Stimulated activated CD4-positive, alpha-beta T cell treated with anti-CD3 and anti-CD28 coated beads, Interleukin-12 subunit alpha, Interleukin-12 subunit beta, amount 100 ng/mL, for 24 hours (primary cell): Measurements from ENCODE around the gene P2RY6.

Source experiments
- DNase-seq, 2 experiments: peaks; one replicate each; pipeline ENCODE4 v3.0.0-alpha.2; 2020; ENCODE audit warnings: low read depth in 2 of 2

The P2RY6 gene

DNA sequence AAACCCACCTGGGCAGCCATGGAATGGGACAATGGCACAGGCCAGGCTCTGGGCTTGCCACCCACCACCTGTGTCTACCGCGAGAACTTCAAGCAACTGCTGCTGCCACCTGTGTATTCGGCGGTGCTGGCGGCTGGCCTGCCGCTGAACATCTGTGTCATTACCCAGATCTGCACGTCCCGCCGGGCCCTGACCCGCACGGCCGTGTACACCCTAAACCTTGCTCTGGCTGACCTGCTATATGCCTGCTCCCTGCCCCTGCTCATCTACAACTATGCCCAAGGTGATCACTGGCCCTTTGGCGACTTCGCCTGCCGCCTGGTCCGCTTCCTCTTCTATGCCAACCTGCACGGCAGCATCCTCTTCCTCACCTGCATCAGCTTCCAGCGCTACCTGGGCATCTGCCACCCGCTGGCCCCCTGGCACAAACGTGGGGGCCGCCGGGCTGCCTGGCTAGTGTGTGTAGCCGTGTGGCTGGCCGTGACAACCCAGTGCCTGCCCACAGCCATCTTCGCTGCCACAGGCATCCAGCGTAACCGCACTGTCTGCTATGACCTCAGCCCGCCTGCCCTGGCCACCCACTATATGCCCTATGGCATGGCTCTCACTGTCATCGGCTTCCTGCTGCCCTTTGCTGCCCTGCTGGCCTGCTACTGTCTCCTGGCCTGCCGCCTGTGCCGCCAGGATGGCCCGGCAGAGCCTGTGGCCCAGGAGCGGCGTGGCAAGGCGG lies 24.5 kb downstream of the P2RY6 start:
- DNase-seq, result no peak

DNA sequence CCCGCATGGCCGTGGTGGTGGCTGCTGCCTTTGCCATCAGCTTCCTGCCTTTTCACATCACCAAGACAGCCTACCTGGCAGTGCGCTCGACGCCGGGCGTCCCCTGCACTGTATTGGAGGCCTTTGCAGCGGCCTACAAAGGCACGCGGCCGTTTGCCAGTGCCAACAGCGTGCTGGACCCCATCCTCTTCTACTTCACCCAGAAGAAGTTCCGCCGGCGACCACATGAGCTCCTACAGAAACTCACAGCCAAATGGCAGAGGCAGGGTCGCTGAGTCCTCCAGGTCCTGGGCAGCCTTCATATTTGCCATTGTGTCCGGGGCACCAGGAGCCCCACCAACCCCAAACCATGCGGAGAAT lies 25.1 kb downstream of the P2RY6 start:
- DNase-seq, result no peak

DNA sequence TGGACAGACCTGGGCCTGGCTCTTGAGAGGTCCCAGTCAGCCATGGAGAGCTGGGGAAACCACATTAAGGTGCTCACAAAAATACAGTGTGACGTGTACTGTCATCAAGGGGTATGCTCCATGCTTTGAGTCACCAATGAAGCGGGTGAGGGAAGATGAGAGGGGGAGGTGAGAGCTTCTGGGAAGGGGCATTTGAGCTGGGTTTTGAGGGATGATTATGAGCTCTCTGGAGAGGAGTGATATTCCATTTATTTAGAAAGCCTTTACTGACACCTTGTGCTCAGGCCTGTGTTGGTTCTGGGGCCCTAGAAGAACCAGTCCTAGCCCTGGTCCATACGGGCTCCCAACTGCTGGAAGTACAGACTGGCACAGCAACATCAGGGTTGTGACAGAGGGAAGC lies 25.6 kb downstream of the P2RY6 start:
- no peak for DNase-seq

DNA sequence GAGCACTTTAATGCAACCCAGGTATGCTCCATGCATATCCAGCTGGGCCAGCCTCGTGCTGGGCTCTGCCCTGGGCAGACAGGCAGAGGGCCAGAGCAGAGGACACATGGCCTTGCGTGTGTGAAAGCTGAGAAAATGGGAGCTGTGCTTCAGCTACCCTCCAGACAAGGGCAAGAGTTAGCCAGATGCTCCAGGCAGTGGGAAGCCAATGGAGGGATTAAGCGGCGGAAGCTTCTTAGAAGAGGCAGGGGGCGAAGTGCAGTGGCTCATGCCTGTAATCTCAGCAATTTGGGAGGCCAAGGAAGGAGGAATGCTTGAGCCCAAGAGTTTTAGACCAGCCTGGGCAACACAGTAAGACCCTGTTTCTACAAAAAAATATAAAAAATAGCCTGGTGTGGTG lies 26.1 kb downstream of the P2RY6 start:
- no peak for DNase-seq

DNA sequence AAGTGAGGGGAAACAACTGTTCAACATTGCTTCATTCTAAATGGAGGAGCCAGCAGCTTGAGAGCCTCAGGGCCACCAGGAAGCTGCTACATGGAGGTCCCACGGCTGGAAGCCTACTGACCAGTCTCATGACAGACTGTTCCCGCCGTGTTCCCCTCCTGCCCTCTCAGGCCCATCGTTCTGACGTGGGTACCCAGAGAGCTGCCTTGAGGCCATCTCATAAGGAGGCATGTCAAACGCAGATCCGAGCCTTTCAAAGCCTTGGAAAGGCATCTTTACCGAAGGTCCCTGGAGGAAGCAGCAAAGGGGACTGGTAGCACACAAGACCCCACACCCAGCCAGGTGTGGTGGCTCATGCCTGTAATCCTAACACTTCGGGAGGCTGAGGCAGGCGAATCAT lies 27.6 kb downstream of the P2RY6 start:
- DNase-seq, result no peak

DNA sequence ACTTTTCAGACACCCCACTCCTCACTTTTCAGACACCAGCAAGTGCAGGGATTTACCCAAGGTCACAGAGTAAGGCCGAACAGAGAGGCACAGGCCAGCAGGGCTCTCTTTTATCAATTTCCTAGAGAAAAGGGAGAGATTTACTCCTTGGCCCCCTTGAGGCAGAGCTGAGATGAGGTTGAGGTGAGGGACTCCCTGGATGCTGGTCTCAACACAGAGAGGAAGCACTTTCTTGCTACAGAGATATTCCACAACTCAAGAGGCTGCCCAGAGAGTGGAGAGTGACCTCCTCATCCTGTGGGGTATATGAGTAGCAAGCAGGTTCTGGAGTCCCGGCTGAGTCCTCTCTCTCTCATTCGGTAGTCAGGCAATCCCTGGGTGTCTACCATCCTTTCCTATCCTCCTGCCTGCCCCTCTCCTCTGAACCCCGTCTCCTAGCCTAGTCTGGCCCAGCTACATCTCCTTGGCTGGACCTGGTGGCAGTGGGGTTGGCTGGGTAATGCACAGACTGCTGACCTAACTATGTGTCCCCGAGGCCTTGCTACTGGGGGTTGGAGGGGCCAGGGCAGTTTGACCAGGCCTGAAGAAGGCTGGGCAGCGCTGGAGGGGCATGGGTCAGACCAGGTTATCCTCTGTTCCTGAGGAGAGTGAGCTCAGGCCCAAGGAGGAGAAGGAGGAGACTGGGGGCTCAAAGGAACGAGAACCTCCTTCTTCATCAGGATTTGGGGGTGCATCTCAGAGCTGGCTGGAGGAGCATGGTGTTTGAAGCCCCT lies 34.1 kb downstream of the P2RY6 start:
- no peak for DNase-seq

DNA sequence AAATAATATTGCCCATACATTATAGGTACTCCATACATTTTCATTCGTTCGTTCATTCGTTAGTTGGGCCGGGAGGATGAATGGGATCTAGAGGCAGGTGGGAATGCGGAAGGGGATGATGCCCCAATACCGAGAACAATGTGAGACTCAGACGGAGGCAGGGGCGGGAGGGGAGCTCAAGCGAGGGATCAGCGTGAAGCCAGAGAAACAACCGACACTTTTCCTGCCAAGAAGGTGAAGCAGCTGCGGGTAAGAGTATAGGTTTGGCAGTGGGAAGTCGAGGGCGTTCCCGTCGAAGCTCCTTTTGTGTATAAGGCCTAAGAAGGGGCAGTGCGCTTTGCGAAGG lies 34.8 kb downstream of the P2RY6 start:
- no peak for DNase-seq

DNA sequence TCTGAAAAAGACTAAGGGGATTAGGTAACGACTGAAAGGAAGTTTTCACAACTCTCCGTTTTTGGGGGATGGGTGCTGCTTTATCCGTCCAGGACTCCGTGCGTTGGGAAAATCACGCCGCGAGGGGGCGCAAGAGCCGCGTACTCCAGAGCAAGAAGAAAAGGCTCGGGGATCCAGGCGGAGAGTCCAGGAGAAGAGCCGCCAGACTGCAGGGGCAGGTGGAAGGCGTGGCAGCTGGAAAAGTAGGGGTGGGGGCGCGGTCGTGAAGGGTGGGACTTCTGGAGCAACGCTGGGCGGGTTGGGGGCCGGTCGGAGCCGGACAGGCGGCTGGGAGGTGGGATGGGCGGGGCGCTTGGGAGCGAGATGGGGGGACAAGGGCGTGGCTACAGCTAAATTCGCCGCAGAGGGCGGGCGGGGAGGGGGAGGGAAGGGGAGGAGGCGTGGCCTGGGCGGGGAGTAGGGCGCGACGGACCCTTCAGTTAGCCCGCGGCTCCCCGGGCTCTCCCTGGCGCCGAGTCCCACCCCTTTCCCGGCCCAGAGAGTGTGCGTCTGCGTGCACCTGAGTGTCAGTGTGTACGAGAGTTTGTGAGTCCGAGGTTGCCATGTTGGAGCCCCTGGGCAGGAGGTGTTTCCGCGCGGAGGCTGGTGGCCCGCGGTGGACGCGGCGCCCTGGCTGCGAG lies 35.3 kb downstream of the P2RY6 start:
- peak; percentile 75 to 95 for DNase-seq

DNA sequence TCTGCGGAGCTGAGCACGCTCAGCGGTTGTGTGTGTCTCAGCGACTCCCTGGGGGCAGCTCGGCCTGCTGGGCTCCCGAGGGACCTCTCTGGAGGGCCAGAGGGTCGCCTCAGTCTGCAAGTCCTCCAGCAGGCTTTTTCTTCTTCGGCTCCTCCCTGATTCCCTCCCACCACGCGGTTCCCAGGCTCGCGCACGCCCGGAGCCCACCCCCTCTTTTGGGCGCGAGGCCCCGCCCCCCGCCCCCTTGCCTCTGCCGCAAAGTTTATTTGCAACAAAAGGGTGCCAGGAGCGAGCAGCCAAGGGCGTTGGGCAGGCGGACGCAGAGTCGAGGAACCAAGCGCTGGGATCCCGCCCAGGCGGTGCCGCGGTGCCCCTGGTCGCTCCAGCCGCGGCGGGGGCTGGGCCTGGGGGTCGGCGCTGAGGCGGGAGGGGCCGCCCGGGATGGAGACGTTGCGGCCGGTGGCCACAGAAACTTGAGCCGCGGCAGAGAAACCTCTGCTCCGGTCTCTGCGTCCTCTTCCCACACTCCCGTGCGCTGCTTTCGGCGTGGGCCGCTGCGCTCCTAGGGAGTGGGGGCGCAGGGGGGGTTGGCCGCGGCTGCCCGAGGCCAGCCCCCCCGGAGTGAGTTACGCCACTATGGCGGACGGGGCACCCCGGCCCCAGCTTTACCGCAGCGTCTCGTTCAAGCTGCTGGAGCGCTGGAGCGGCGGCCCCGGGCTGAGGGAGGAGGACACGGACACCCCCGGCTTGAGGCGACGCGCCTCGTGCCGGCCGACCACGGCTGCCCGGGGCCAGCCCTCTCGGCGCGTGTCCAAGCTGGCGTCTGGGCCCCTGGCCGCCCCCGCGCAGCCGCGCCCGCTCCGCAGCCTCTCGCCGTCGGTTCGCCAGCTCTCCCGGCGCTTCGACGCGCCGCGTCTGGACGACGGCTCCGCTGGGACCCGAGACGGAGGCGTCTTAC lies 36.1 kb downstream of the P2RY6 start, which contains the start of gene ARHGEF17:
TSS of gene ARHGEF17 (plus strand) at position 274 of the 958 bp plus-strand sequence. CDS start at position 637, 363 bp downstream.
- peak in 1 of 2 experiments; percentile 14 for DNase-seq

DNA sequence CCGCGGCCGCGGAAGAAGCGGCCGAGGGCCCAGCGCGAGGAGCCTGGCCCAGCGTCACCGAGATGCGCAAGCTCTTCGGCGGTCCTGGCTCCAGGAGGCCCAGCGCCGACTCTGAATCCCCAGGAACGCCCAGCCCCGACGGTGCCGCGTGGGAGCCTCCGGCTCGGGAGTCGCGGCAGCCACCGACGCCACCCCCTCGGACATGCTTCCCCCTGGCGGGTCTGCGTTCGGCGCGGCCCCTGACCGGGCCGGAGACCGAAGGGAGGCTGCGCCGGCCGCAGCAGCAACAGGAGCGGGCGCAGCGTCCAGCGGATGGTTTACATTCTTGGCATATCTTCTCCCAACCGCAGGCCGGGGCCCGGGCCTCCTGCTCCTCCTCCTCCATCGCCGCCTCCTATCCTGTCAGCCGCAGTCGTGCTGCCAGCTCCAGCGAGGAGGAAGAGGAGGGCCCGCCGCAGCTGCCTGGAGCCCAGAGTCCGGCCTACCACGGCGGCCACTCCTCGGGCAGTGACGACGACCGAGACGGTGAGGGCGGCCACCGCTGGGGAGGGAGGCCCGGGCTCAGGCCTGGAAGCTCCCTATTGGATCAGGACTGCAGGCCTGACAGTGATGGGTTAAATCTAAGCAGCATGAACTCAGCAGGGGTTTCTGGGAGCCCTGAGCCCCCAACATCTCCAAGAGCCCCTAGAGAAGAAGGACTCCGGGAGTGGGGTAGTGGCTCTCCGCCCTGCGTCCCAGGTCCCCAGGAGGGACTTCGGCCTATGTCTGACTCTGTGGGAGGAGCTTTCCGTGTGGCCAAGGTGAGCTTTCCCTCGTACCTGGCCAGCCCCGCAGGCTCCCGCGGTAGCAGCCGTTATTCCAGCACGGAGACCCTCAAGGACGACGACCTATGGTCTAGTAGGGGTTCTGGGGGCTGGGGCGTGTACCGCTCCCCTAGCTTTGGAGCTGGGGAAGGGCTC lies 37.1 kb downstream of the P2RY6 start:
- no peak for DNase-seq

DNA sequence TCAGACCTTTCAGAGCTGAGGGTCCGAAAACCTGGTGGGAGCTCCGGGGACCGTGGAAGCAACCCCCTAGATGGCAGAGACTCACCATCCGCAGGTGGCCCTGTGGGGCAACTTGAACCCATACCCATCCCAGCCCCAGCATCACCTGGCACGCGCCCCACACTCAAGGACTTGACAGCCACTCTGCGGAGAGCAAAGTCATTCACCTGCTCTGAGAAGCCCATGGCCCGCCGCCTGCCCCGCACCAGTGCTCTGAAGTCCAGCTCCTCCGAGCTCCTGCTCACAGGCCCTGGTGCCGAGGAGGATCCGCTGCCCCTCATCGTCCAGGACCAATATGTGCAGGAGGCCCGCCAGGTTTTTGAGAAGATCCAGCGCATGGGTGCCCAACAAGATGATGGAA lies 37.9 kb downstream of the P2RY6 start:
- no peak for DNase-seq

DNA sequence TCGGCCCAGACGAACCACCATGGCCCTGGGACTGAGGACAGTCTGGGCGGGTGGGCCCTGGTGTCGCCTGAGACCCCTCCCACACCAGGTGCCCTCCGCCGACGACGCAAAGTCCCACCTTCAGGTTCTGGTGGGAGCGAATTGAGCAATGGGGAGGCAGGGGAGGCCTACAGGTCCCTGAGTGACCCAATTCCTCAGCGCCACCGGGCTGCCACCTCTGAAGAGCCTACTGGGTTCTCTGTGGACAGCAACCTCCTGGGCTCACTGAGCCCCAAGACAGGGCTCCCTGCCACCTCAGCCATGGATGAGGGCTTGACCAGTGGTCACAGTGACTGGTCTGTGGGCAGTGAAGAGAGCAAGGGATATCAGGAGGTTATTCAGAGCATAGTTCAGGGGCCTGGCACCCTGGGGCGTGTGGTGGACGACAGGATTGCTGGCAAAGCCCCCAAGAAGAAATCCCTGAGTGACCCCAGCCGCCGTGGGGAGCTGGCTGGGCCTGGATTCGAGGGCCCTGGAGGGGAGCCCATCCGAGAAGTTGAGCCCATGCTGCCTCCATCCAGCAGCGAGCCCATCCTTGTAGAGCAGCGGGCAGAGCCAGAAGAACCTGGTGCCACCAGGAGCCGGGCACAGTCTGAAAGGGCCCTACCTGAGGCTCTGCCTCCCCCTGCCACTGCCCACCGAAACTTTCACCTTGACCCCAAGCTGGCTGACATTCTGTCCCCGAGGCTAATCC lies 38.7 kb downstream of the P2RY6 start:
- no peak for DNase-seq

DNA sequence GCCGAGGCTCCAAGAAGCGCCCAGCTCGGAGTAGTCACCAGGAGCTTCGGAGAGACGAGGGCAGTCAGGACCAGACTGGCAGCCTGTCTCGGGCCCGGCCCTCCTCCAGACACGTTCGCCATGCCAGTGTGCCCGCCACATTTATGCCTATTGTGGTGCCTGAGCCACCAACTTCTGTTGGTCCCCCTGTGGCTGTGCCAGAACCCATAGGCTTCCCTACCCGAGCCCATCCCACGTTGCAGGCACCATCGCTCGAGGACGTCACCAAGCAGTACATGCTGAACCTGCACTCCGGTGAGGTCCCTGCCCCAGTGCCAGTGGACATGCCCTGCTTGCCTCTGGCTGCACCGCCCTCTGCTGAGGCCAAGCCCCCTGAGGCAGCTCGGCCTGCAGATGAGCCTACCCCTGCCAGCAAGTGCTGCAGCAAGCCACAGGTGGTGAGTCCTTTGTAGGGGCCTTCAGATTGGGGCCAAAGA lies 39.3 kb downstream of the P2RY6 start:
- DNase-seq, result no peak

DNA sequence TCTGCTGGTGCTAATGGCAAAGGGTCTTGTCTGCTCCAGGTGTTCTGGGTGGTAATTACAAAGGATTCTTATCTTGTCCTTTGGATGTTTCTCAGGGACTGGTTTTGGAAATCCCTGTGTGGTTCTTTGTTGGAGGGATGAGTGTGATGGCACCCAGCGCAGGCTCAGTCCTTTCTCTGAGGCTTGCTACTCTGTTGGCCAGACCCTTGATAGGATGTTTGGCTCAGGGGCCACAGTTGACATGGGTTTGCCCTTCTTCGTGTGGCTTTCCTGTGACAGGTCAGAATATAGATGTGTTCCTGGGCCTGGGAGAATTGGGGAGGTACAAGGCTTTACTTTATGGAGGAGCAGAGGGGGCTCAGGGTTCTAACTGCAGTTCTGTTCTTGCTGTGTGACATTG lies 39.9 kb downstream of the P2RY6 start:
- DNase-seq, result no peak

DNA sequence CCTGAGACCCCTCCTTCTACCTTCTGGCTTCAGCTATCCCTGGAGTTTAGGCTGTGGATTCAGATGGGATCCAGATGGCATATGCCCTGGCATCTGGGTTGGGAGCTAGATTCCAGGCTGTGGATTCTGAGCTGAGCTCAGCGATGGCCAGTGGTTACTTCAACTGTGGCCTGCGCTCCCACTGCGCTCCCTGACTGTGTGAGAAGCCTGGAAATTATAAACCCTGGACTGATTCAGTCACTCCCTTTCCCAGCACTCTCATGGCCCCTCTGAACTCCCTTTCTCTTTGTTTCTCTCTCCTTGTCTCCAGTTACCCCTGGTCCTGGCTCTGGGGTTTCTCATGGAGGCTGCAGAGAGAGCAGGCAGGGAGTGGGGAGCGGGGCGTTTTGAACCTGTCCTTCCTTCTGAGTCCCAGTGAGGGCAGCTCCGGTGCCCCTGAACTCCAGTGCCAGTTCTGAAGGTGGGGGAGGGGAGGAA lies 40.8 kb downstream of the P2RY6 start:
- DNase-seq, result no peak

DNA sequence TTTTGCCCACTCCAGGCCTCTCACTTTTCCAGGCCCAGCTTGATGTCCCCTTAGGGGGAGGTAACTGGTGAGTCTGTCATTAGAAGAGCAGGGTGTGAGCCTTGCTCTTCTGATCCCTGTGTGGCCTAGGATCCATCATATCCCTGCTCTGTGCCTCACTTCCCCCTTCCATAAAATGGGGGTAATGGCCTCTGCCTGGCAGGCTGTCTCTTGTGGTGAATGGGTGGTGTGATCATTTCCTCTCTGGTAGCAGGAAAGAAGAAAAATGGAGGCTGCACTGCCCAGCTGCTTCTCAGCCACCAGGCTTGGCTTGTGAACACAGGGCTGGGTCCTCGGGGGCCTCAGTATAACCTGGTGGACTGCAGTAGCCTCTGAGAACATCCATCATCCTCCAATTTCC lies 41.5 kb downstream of the P2RY6 start:
- DNase-seq, result no peak

DNA sequence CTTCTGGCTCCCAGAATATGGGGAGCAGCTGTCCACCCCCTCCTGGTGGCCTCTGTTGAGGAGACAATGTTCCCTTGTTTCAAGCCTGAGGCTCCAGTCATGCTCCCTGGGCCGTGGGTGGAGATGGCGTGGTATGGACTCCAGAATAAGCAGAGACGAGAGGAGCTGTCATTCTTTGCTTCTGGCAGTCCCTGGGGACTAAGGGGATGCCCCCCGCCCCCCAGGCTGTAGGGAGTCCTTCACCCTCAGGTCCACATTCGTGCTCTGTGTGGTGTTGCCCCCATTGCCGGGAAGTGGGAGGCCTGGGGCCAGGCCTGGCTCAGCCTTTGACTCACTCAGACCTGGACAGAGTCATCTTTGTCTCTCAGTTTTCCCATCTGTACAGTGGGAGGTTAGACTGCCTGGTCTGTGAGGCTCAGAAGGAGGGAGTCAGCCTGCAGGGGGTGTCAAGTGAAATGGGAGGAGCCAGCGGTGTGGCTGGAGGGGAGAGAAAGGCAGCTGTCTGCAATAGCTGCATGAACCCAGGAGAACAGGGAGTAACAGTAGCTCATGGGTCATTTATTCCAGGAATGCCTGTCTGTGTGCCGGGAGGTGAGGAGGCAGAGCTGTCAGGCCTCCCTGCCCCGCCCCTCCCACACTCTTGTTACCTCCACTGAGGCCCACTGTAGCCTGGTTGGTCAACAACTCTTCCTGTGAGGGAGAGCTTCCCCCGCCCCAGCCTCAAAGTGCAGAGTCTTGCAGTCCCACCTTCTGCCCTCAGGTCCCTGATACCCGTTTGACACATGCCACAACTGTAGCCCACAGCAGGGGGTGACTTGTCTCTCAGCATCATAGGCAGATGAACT lies 42.2 kb downstream of the P2RY6 start:
- DNase-seq, result no peak

DNA sequence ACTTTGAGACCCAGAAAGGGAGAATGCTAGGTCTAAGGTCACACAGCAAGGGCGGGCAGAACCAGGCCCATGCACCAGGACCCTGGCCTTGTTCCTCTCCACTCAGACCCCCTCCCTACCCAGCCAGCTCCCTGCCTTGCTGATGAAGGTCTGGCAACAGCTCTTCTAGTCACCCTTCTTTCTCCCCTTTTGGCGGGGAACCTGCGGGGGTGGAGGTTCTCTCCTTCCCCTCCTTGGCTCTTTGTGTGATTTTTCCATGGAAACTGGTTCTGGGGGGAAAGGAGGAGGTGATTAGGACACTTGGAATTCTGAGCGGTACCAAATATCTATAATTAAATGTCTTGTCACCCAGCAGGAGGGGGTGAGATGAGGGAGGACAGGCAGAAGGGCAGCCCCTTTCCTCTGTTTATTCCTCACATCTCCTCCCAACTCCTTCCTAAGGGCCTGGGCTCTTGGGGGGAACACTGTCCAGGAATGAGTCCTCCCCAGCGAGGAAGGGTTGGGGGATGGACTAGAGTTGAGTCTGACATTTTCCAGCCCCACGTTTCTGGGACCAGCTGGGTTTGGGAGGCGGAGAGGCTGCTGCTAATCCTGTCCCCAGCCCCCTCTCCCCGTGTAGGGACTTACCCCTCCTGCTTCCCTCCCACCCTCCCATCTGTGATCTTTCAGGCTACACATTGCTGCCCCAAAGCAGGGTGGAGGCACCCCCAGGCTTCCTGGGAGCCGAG lies 43.3 kb downstream of the P2RY6 start:
- DNase-seq, result no peak
